Spinal cord (tissue), 10 donors: ENCODE data around the gene APBA2. TPM values are rescaled to one million over a fixed set of nuclear protein-coding genes. Genes with fewer than 3 reads are reported as not detected.
A peak's percentile ranks its signal among the peaks of the same experiment; 100 is the strongest.

Experiments
- DNase-seq, 6 donors: peaks; one replicate each; pipeline versions ENCODE4 v3.0.0 to v3.0.0-alpha.2; 2013 to 2015; ENCODE audit warnings: low spot score in 6 of 6, low read depth in 4 of 6
- H3K27ac ChIP-seq: one replicate; pipeline ENCODE4 v1.5.1; 2013; ENCODE audit warnings: low read depth, low read length, control low read depth
- H3K27me3 ChIP-seq: one replicate; pipeline ENCODE4 v1.6.1; 2013; ENCODE audit warnings: low read length; ENCODE audit not compliant: control insufficient read depth, insufficient read depth
- H3K36me3 ChIP-seq: one replicate; pipeline ENCODE4 v1.6.1; 2013; ENCODE audit warnings: low read length; ENCODE audit not compliant: control insufficient read depth, insufficient read depth
- H3K4me1 ChIP-seq: one replicate; pipeline ENCODE4 v1.6.1; 2013; ENCODE audit warnings: low read length; ENCODE audit not compliant: control insufficient read depth, insufficient read depth
- H3K4me3 ChIP-seq: one replicate; pipeline ENCODE4 v1.5.1; 2013; ENCODE audit warnings: low read depth, low read length, control low read depth
- H3K9me3 ChIP-seq: one replicate; pipeline ENCODE4 v1.6.1; 2013; ENCODE audit warnings: low read length; ENCODE audit not compliant: control insufficient read depth, insufficient read depth
- WGBS: methylation state at CpG from one replicate; pipeline ENCODE4 v1.1.5; 2013; ENCODE audit warnings: missing lambda C conversion rate; ENCODE audit not compliant: insufficient coverage; 5-methylcytosine and 5-hydroxymethylcytosine counted together
- polyA plus RNA-seq, 2 donors: library from polyadenylated mRNA; unstranded; fragments of 120-200 nt; gene quantifications; one replicate each; pipeline ENCODE4 v1.2.1, GENCODE V29; 2013; ENCODE audit not compliant: insufficient read length in 2 of 2
- total RNA-seq, 2 donors: library from RNA; depleted of rRNA in 1 of 2; stranded (reverse); fragments of 120-200 nt in 1 of 2; fragments of >200 nt in 1 of 2; gene quantifications; one replicate each; pipeline versions ENCODE4 v1.2.3 to v1.2.4, GENCODE V29; 2013 to 2014
- donor health status: healthy.

Gene APBA2
- total and polyA plus RNA-seq, 4 donors: 46.2 to 111 (median 89.9) TPM

- H3K4me3 ChIP-seq: no peak overlapping the region
Observed at GRCh38 chr15:28996289-28996688, 110.5 kb downstream of the APBA2 start.

GRCh38 chr15:28996953-28997352 is 111.2 kb downstream of the APBA2 start:
- H3K9me3 ChIP-seq: no peaks in the 10 kb centered on the region
- no peak overlapping the region for H3K4me3 ChIP-seq
- DNase-seq: peak in 1 of 6 donors; percentile 17
- peaks cover 47% of the 10 kb centered on the region for H3K4me1 ChIP-seq
- 49% methylated on average over 3 of the region's 5 CpGs for WGBS
- no peak overlapping the region for H3K27ac ChIP-seq
- H3K36me3 ChIP-seq: peaks cover 4% of the 10 kb centered on the region
- no peaks in the 10 kb centered on the region for H3K27me3 ChIP-seq

More at GRCh38 chr15:28996289-28996688, 110.5 kb downstream of the APBA2 start:
- WGBS: 89% methylated on average over 5 of the region's 5 CpGs
- Histone ChIP-seq H3K9me3 (no peaks in the 10 kb centered on the region), H3K36me3 (peaks cover 6% of the 10 kb centered on the region), H3K4me1 (peaks cover 53% of the 10 kb centered on the region), H3K27me3 (no peaks in the 10 kb centered on the region), H3K27ac (no peak overlapping the region)
- DNase-seq: no peak

GRCh38 chr15:28997791-28998190 is 112.0 kb downstream of the APBA2 start:
- H3K36me3 ChIP-seq: peaks cover 6% of the 10 kb centered on the region
- peak in 2 of 6 donors; percentile 59 to 81 for DNase-seq
- no peak overlapping the region for H3K4me3 ChIP-seq
- peaks cover 38% of the 10 kb centered on the region for H3K4me1 ChIP-seq
- no peaks in the 10 kb centered on the region for H3K27me3 ChIP-seq
- no peak overlapping the region for H3K27ac ChIP-seq
- no peaks in the 10 kb centered on the region for H3K9me3 ChIP-seq
- WGBS: no CpG with 5 or more reads among the region's 4 CpGs

- peaks cover 6% of the 10 kb centered on the region for H3K36me3 ChIP-seq
- H3K9me3 ChIP-seq: no peaks in the 10 kb centered on the region
- 83% methylated on average over 1 of the region's 5 CpGs for WGBS
- no peak overlapping the region for H3K27ac ChIP-seq
- no peak for DNase-seq
- no peaks in the 10 kb centered on the region for H3K27me3 ChIP-seq
- peaks cover 31% of the 10 kb centered on the region for H3K4me1 ChIP-seq
- H3K4me3 ChIP-seq: no peak overlapping the region
Observed at GRCh38 chr15:28998511-28998910, 112.7 kb downstream of the APBA2 start.

GRCh38 chr15:29003191-29003839 is 117.5 kb downstream of the APBA2 start:
- WGBS: 93% methylated on average over 4 of the region's 7 CpGs
- Histone ChIP-seq H3K27me3 (no peaks in the 10 kb centered on the region), H3K4me1 (no peaks in the 10 kb centered on the region), H3K36me3 (peaks cover 5% of the 10 kb centered on the region), H3K9me3 (no peaks in the 10 kb centered on the region), H3K4me3 (no peak overlapping the region), H3K27ac (no peak overlapping the region)
- DNase-seq: no peak

- no peak overlapping the region for H3K4me3 ChIP-seq
- 40% methylated on average over 1 of the region's 2 CpGs for WGBS
- no peaks in the 10 kb centered on the region for H3K27me3 ChIP-seq
Observed at GRCh38 chr15:29003840-29004233, 118.1 kb downstream of the APBA2 start.

GRCh38 chr15:29005931-29006330 is 120.2 kb downstream of the APBA2 start:
- no peaks in the 10 kb centered on the region for H3K9me3 ChIP-seq
- H3K36me3 ChIP-seq: peaks cover 7% of the 10 kb centered on the region
- no peaks in the 10 kb centered on the region for H3K27me3 ChIP-seq
- WGBS: no CpG with 5 or more reads among the region's 1 CpG
- no peaks in the 10 kb centered on the region for H3K4me1 ChIP-seq
- H3K4me3 ChIP-seq: no peak overlapping the region
- H3K27ac ChIP-seq: no peak overlapping the region
- DNase-seq: peak in 1 of 6 donors; percentile 75

More at GRCh38 chr15:29003840-29004233, 118.1 kb downstream of the APBA2 start:
- Histone ChIP-seq H3K27ac (no peak overlapping the region), H3K4me1 (no peaks in the 10 kb centered on the region), H3K9me3 (no peaks in the 10 kb centered on the region), H3K36me3 (peaks cover 5% of the 10 kb centered on the region)
- no peak for DNase-seq

GRCh38 chr15:29008846-29009245 is 123.1 kb downstream of the APBA2 start:
- Histone ChIP-seq H3K9me3 (no peaks in the 10 kb centered on the region), H3K36me3 (peaks cover 5% of the 10 kb centered on the region), H3K27ac (no peak overlapping the region), H3K4me1 (no peaks in the 10 kb centered on the region), H3K27me3 (no peaks in the 10 kb centered on the region), H3K4me3 (no peak overlapping the region)
- no peak for DNase-seq
- 75% methylated on average over 1 of the region's 2 CpGs for WGBS

- Histone ChIP-seq H3K27me3 (no peaks in the 10 kb centered on the region), H3K27ac (no peak overlapping the region), H3K9me3 (no peaks in the 10 kb centered on the region), H3K36me3 (peaks cover 5% of the 10 kb centered on the region), H3K4me1 (peaks cover 11% of the 10 kb centered on the region), H3K4me3 (no peak overlapping the region)
- no peak for DNase-seq
- WGBS: 63% methylated on average over 2 of the region's 2 CpGs
Observed at GRCh38 chr15:29012097-29012496, 126.3 kb downstream of the APBA2 start.

GRCh38 chr15:29014493-29014892 is 128.7 kb downstream of the APBA2 start:
- no peaks in the 10 kb centered on the region for H3K9me3 ChIP-seq
- H3K4me3 ChIP-seq: no peak overlapping the region
- H3K27ac ChIP-seq: no peak overlapping the region
- DNase-seq: no peak
- peaks cover 5% of the 10 kb centered on the region for H3K36me3 ChIP-seq
- 14% methylated on average over 1 of the region's 1 CpG for WGBS
- peaks cover 22% of the 10 kb centered on the region for H3K4me1 ChIP-seq
- H3K27me3 ChIP-seq: no peaks in the 10 kb centered on the region
